ENCODE data around the gene IL22RA2.
"Not testable (repeated sequence)": the region's sequence is repeated elsewhere in the genome, so short reads cannot be mapped to it uniquely, and the experiment has no call there.

IL22RA2 gene

GRCh38 chr6:137215630-137216029, 42.2 kb upstream of the IL22RA2 start:
- not testable (repeated sequence) for H3K4me1 ChIP-seq (ENCODE audit: control insufficient read depth in 2 of 2, insufficient read depth in 1 of 2, low read depth in 1 of 2, low read length in 2 of 2); H3K27ac ChIP-seq (replicated peaks; ENCODE audit: low read length); H3K14ac ChIP-seq (ENCODE audit: low read length); H3K27me3 ChIP-seq (ENCODE audit: control insufficient read depth in 3 of 3, insufficient read depth in 3 of 3, low read depth in 1 of 3, low read length in 3 of 3); DNase-seq (ENCODE audit: low spot score); H3K9ac ChIP-seq (ENCODE audit: low read depth, low read length, poor library complexity); H2BK5ac ChIP-seq (ENCODE audit: low read length); H3K79me1 ChIP-seq (ENCODE audit: low read depth, low read length); H3K4ac ChIP-seq (ENCODE audit: low read length); H2BK12ac ChIP-seq (ENCODE audit: low read length); H2BK15ac ChIP-seq (ENCODE audit: low read length); H3K9me3 ChIP-seq (replicated peaks in 1 of 2; ENCODE audit: control insufficient read depth in 2 of 2, insufficient read depth in 1 of 2, low read depth in 1 of 2, low read length in 2 of 2); H4K8ac ChIP-seq (ENCODE audit: low read depth, low read length); H3K4me2 ChIP-seq (ENCODE audit: insufficient read depth, low read length, poor library complexity, severe bottlenecking); H3K4me3 ChIP-seq (ENCODE audit: low read length in 2 of 2); H2BK120ac ChIP-seq (ENCODE audit: low read depth, low read length); H3K23ac ChIP-seq (ENCODE audit: low read depth, low read length, poor library complexity); H2AK5ac ChIP-seq (ENCODE audit: low read depth, low read length); H3K18ac ChIP-seq (ENCODE audit: low read length); H4K91ac ChIP-seq (ENCODE audit: low read depth, low read length, poor library complexity); H3K36me3 ChIP-seq (replicated peaks in 1 of 2; ENCODE audit: control insufficient read depth in 2 of 2, insufficient read depth in 2 of 2, low read length in 2 of 2); H2AFZ ChIP-seq (ENCODE audit: low read length)
- no CpG with 5 or more reads among the region's 3 CpGs for WGBS, 2 donors (ENCODE audit: extremely low coverage in 2 of 2, insufficient read length in 2 of 2, insufficient replicate concordance in 1 of 2)

GRCh38 chr6:137214931-137215330, 41.5 kb upstream of the IL22RA2 start:
- Histone ChIP-seq H4K91ac (ENCODE audit: low read depth, low read length, poor library complexity) (no peak overlapping the region), H3K4me3 (ENCODE audit: low read length in 2 of 2) (no peak overlapping the region), H3K4ac (ENCODE audit: low read length) (no peak overlapping the region), H3K79me1 (ENCODE audit: low read depth, low read length) (peaks cover 9% of the 10 kb centered on the region), H2AFZ (ENCODE audit: low read length) (no peak overlapping the region), H4K8ac (ENCODE audit: low read depth, low read length) (no peak overlapping the region), H3K14ac (ENCODE audit: low read length) (no peak overlapping the region), H2BK15ac (ENCODE audit: low read length) (no peak overlapping the region), H3K27me3 (ENCODE audit: control insufficient read depth in 3 of 3, insufficient read depth in 3 of 3, low read depth in 1 of 3, low read length in 3 of 3) (no peaks in the 10 kb centered on the region), H2BK12ac (ENCODE audit: low read length) (no peak overlapping the region), H3K27ac (replicated peaks; ENCODE audit: low read length) (no peak overlapping the region), H3K9me3 (replicated peaks in 1 of 2; ENCODE audit: control insufficient read depth in 2 of 2, insufficient read depth in 1 of 2, low read depth in 1 of 2, low read length in 2 of 2) (peaks cover 3 to 6% of the 10 kb centered on the region in 2 donors), H3K36me3 (replicated peaks in 1 of 2; ENCODE audit: control insufficient read depth in 2 of 2, insufficient read depth in 2 of 2, low read length in 2 of 2) (peaks cover 0 to 4% of the 10 kb centered on the region in 2 donors), H3K4me2 (ENCODE audit: insufficient read depth, low read length, poor library complexity, severe bottlenecking) (no peak overlapping the region), H2BK5ac (ENCODE audit: low read length) (no peak overlapping the region), H2BK120ac (ENCODE audit: low read depth, low read length) (no peak overlapping the region), H3K18ac (ENCODE audit: low read length) (no peak overlapping the region), H3K23ac (ENCODE audit: low read depth, low read length, poor library complexity) (no peak overlapping the region), H2AK5ac (ENCODE audit: low read depth, low read length) (no peak overlapping the region), H3K9ac (ENCODE audit: low read depth, low read length, poor library complexity) (no peak overlapping the region), H3K4me1 (ENCODE audit: control insufficient read depth in 2 of 2, insufficient read depth in 1 of 2, low read depth in 1 of 2, low read length in 2 of 2) (peaks cover 4 to 6% of the 10 kb centered on the region in 2 donors)
- no CpG with 5 or more reads among the region's 3 CpGs for WGBS, 2 donors (ENCODE audit: extremely low coverage in 2 of 2, insufficient read length in 2 of 2, insufficient replicate concordance in 1 of 2)
- no peak for DNase-seq (ENCODE audit: low spot score)

GRCh38 chr6:137213813-137214212, 40.4 kb upstream of the IL22RA2 start:
- Histone ChIP-seq H3K4me2 (ENCODE audit: insufficient read depth, low read length, poor library complexity, severe bottlenecking) (no peak overlapping the region), H3K9ac (ENCODE audit: low read depth, low read length, poor library complexity) (no peak overlapping the region), H2BK5ac (ENCODE audit: low read length) (no peak overlapping the region), H3K9me3 (replicated peaks in 1 of 2; ENCODE audit: control insufficient read depth in 2 of 2, insufficient read depth in 1 of 2, low read depth in 1 of 2, low read length in 2 of 2) (peaks cover 4 to 6% of the 10 kb centered on the region in 2 donors), H2BK120ac (ENCODE audit: low read depth, low read length) (no peak overlapping the region), H4K91ac (ENCODE audit: low read depth, low read length, poor library complexity) (no peak overlapping the region), H3K23ac (ENCODE audit: low read depth, low read length, poor library complexity) (no peak overlapping the region), H3K4me3 (ENCODE audit: low read length in 2 of 2) (no peak overlapping the region), H3K27ac (replicated peaks; ENCODE audit: low read length) (no peak overlapping the region), H2AK5ac (ENCODE audit: low read depth, low read length) (no peak overlapping the region), H2BK15ac (ENCODE audit: low read length) (no peak overlapping the region), H3K36me3 (replicated peaks in 1 of 2; ENCODE audit: control insufficient read depth in 2 of 2, insufficient read depth in 2 of 2, low read length in 2 of 2) (peaks cover 0 to 4% of the 10 kb centered on the region in 2 donors), H3K27me3 (ENCODE audit: control insufficient read depth in 3 of 3, insufficient read depth in 3 of 3, low read depth in 1 of 3, low read length in 3 of 3) (no peaks in the 10 kb centered on the region), H3K4ac (ENCODE audit: low read length) (no peak overlapping the region), H2AFZ (ENCODE audit: low read length) (no peak overlapping the region), H3K79me1 (ENCODE audit: low read depth, low read length) (peaks cover 9% of the 10 kb centered on the region), H2BK12ac (ENCODE audit: low read length) (no peak overlapping the region), H4K8ac (ENCODE audit: low read depth, low read length) (no peak overlapping the region), H3K18ac (ENCODE audit: low read length) (no peak overlapping the region), H3K14ac (ENCODE audit: low read length) (no peak overlapping the region), H3K4me1 (ENCODE audit: control insufficient read depth in 2 of 2, insufficient read depth in 1 of 2, low read depth in 1 of 2, low read length in 2 of 2) (peaks cover 3 to 4% of the 10 kb centered on the region in 2 donors)
- WGBS, 2 donors (ENCODE audit: extremely low coverage in 2 of 2, insufficient read length in 2 of 2, insufficient replicate concordance in 1 of 2), result no CpG with 5 or more reads among the region's 2 CpGs
- DNase-seq (ENCODE audit: low spot score), result no peak

- H4K91ac ChIP-seq (ENCODE audit: low read depth, low read length, poor library complexity), result no peak overlapping the region
- no peak overlapping the region for H2BK12ac ChIP-seq (ENCODE audit: low read length)
- no peak overlapping the region for H3K4ac ChIP-seq (ENCODE audit: low read length)
- H2AK5ac ChIP-seq (ENCODE audit: low read depth, low read length), result no peak overlapping the region
- no peak overlapping the region for H4K8ac ChIP-seq (ENCODE audit: low read depth, low read length)
- peaks cover 7% of the 10 kb centered on the region for H3K79me1 ChIP-seq (ENCODE audit: low read depth, low read length)
- no peak overlapping the region for H2AFZ ChIP-seq (ENCODE audit: low read length)
- peaks cover 7 to 9% of the 10 kb centered on the region in 2 donors for H3K9me3 ChIP-seq (replicated peaks in 1 of 2; ENCODE audit: control insufficient read depth in 2 of 2, insufficient read depth in 1 of 2, low read depth in 1 of 2, low read length in 2 of 2)
- H3K4me2 ChIP-seq (ENCODE audit: insufficient read depth, low read length, poor library complexity, severe bottlenecking), result no peak overlapping the region
- no peak overlapping the region for H3K14ac ChIP-seq (ENCODE audit: low read length)
- H2BK5ac ChIP-seq (ENCODE audit: low read length), result no peak overlapping the region
- peaks cover 0 to 4% of the 10 kb centered on the region in 2 donors for H3K36me3 ChIP-seq (replicated peaks in 1 of 2; ENCODE audit: control insufficient read depth in 2 of 2, insufficient read depth in 2 of 2, low read length in 2 of 2)
- no peak for DNase-seq (ENCODE audit: low spot score)
- no peak overlapping the region for H2BK15ac ChIP-seq (ENCODE audit: low read length)
- peaks cover 3 to 4% of the 10 kb centered on the region in 2 donors for H3K4me1 ChIP-seq (ENCODE audit: control insufficient read depth in 2 of 2, insufficient read depth in 1 of 2, low read depth in 1 of 2, low read length in 2 of 2)
- H3K4me3 ChIP-seq (ENCODE audit: low read length in 2 of 2), result no peak overlapping the region
- H3K9ac ChIP-seq (ENCODE audit: low read depth, low read length, poor library complexity), result no peak overlapping the region
- no peak overlapping the region for H3K23ac ChIP-seq (ENCODE audit: low read depth, low read length, poor library complexity)
- H3K27me3 ChIP-seq (ENCODE audit: control insufficient read depth in 3 of 3, insufficient read depth in 3 of 3, low read depth in 1 of 3, low read length in 3 of 3), result no peaks in the 10 kb centered on the region
- no peak overlapping the region for H3K18ac ChIP-seq (ENCODE audit: low read length)
- no peak overlapping the region for H3K27ac ChIP-seq (replicated peaks; ENCODE audit: low read length)
- H2BK120ac ChIP-seq (ENCODE audit: low read depth, low read length), result no peak overlapping the region
- no CpG with 5 or more reads among the region's 4 CpGs for WGBS, 2 donors (ENCODE audit: extremely low coverage in 2 of 2, insufficient read length in 2 of 2, insufficient replicate concordance in 1 of 2)
Measured at GRCh38 chr6:137213331-137213740, 39.9 kb upstream of the IL22RA2 start.
